ENCODE results near the gene TSPAN3.

- TF ChIP-seq ESRRA (IDR thresholded peaks at IDR 0.05; ENCODE audit: low read length) (no peak), SPI1 (IDR thresholded peaks at IDR 0.05; ENCODE audit: borderline replicate concordance, insufficient read depth, low read depth, low read length) (no peak), CTCF (IDR thresholded peaks at IDR 0.05 in 2 of 3, conservative IDR thresholded peaks at IDR 0.05 in 1 of 3; ENCODE audit: control insufficient read depth in 2 of 3, extremely low read depth in 1 of 3, insufficient read depth in 1 of 3, low read depth in 3 of 3, low read length in 3 of 3) (no peak)
Observed at GRCh38 chr15:77035584-77035983, 35.3 kb downstream of the TSPAN3 start.
